ENCODE results near the gene CD207. TPM values are rescaled to one million over a fixed set of nuclear protein-coding genes. Genes with fewer than 3 reads are reported as not detected.
A peak's percentile ranks its signal among the peaks of the same experiment; 100 is the strongest.
"Not testable (repeated sequence)": the region's sequence is repeated elsewhere in the genome, so short reads cannot be mapped to it uniquely, and the experiment has no call there.

The CD207 gene
- total RNA-seq, 2 donors from 2014 or later = 0.22 TPM; not detected in 1

GRCh38 chr2:70801607-70802263, 33.9 kb downstream of the CD207 start:
- DNase-seq = no peak
- intact Hi-C loops (cut with DNase I, micrococcal nuclease) = no loop called here
- ATAC-seq = no peak

- ATAC-seq (no peak), DNase-seq (no peak)
- intact Hi-C loops (cut with DNase I, micrococcal nuclease) = no loop called here
These were observed 35.9 kb downstream of the CD207 start for GRCh38 chr2:70799706-70800105.

- intact Hi-C loops (cut with DNase I, micrococcal nuclease); DNase-seq; ATAC-seq: not testable (repeated sequence)
These were observed 37.6 kb downstream of the CD207 start for GRCh38 chr2:70797996-70798395.

GRCh38 chr2:70797506-70797905, 38.1 kb downstream of the CD207 start:
- intact Hi-C loops (cut with DNase I, micrococcal nuclease) = no loop called here
- ATAC-seq (no peak), DNase-seq (no peak)

GRCh38 chr2:70796262-70796661, 39.4 kb downstream of the CD207 start:
- intact Hi-C loops (cut with DNase I, micrococcal nuclease) = no loop called here
- DNase-seq (no peak), ATAC-seq (no peak)

GRCh38 chr2:70795164-70795995, 40.2 kb downstream of the CD207 start:
- ATAC-seq (no peak), DNase-seq (no peak)
- intact Hi-C loops (cut with DNase I, micrococcal nuclease) = no loop called here

GRCh38 chr2:70793450-70793849, 42.2 kb downstream of the CD207 start:
- ATAC-seq = no peak
- DNase-seq = no peak
- intact Hi-C loops (cut with DNase I, micrococcal nuclease) = no loop called here

GRCh38 chr2:70790136-70790828, 45.3 kb downstream of the CD207 start, which contains the start of gene FIGLA:
TSS of gene FIGLA (minus strand) at chr2:70790643. CDS start at chr2:70790638, 5 bp downstream.
- ATAC-seq (no peak), DNase-seq (no peak)
- intact Hi-C loops (cut with DNase I, micrococcal nuclease) = no loop called here

GRCh38 chr2:70789304-70790135, 46.1 kb downstream of the CD207 start:
- intact Hi-C loops (cut with DNase I, micrococcal nuclease) = loop anchor here in 1 of 2 donors (10.0 kb wide), 1 partner anchor 155 kb away; no protein-coding TSS in a partner anchor
- DNase-seq (peak in 1 of 2 donors; percentile 58), ATAC-seq (peak; percentile 43)

GRCh38 chr2:70785137-70785911, 50.3 kb downstream of the CD207 start:
- no peak for DNase-seq
- peak; percentile 35 for ATAC-seq
- intact Hi-C loops (cut with DNase I, micrococcal nuclease) = loop anchor here in 1 of 2 donors (10.0 kb wide), 1 partner anchor 159 kb away; no protein-coding TSS in a partner anchor

GRCh38 chr2:70784320-70784719, 51.3 kb downstream of the CD207 start:
- ATAC-seq = no peak
- no peak for DNase-seq
- intact Hi-C loops (cut with DNase I, micrococcal nuclease) = loop anchor here in 1 of 2 donors (10.0 kb wide), 1 partner anchor 160 kb away; no protein-coding TSS in a partner anchor

Other genes starting within 250 kb of the CD207 start
- gene ADD2, start 67.6 kb downstream of the CD207 start, total RNA-seq = under 1 TPM; 0.21 to 0.61 TPM
- gene FIGLA, start 45.2 kb downstream of the CD207 start, total RNA-seq = not detected
- under 1 TPM in 1 of 2 donors, not detected in 1; 0.11 TPM for gene CLEC4F, start 15.2 kb downstream of the CD207 start, total RNA-seq
- not detected for gene VAX2, start 64.8 kb upstream of the CD207 start, total RNA-seq
- not detected for gene ATP6V1B1, start 100.1 kb upstream of the CD207 start, total RNA-seq
- gene ANKRD53, start 142.8 kb upstream of the CD207 start, total RNA-seq = under 1 TPM; 0.61 to 0.70 TPM
- 10 to 100 TPM; 42.1 to 50.4 TPM for gene TEX261, start 159.1 kb upstream of the CD207 start, total RNA-seq
- 10 to 100 TPM; 58.0 to 71.3 TPM for gene NAGK, start 232.8 kb upstream of the CD207 start, total RNA-seq

All from left colon (tissue), 2 donors.